GM21717 (cell line): ENCODE data around the gene PEX7.
"Not testable (repeated sequence)": the region's sequence is repeated elsewhere in the genome, so short reads cannot be mapped to it uniquely, and the experiment has no call there.

ENCODE experiments used
- ATAC-seq: cut with Tn5 transposase; IDR thresholded peaks from one replicate; pipeline ENCODE4 v1.9.1; 2021; ENCODE audit warnings: mild to moderate bottlenecking, moderate library complexity; ENCODE audit not compliant: unreplicated experiment

Gene PEX7

DNA sequence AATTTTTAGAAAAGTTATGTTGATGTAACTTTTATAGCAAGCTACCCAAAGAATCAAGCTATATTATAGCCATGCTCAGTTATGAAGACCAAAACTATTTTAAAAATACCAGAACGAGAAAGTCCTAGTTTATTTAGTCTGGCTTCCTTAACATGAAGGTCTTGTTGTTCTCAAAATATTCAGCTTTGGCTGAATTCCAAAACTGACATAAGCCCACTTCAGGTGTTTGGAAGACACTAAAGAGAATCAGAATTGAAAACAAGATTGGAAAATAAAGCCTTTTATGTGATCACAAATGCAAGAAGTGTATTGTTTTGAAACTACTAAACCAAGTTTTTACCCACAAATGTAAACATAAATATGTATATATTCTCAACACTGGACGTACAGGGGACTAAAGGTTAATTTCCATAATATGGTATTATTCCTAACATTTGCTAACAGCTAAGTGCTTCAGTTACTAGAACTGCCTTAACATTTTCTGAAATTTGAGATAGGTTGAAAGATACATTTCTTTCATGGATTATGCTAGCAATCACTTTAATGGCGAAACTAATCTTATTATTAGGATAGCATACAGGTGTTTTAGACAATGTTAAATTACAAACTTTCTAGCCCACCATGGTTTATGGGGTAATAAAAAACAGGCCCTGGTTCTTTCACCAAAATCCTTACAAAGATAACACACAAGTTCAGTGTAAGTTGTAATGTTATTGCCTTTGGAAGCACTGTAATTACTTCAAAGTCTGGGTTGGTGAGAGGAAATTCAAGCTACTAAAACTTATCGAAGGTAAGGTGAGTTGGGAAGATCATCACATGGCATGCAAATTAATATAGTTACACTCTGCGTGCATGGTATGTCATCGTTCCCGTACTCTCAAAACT is 31.7 kb upstream of the PEX7 start:
- no peak for ATAC-seq

DNA sequence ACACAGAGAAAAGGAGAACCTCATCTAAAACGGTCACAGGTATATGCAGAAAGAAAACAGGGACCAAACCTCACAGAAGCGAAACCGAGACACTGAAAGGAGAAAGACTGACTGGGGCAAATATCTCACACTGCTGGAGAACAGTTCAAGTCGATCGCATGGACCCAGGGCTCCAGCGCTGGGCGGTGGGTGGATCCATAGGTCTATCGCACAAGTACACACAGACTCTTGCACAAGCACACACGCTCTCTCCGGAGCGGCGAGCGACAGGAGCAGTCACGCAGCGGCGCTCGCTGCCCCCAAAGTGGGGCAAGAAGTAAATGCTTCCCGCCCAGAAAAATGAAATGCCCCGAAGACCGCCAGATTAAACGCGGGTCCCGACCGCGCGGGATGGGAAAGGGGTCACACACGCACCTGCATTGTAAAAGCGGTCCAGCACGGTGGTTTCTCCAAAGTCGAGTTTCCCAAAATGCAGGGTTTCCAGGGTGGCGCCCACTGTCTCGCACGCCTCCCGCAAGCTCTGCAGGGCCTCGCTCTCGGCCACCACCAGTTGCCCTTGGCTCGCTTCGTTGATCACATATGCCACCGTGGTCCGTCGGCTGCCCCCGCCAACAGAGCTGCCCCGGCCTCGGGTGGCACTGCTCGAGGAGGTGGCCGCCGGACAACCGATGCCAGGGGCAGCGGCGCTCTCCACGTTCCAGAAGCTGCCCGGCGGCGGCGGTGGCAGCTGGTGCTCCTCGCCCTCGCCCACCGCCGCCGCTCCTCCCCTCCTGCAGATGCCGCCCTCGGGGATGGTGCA is 30.9 kb upstream of the PEX7 start:
- ATAC-seq = peak; percentile 39

DNA sequence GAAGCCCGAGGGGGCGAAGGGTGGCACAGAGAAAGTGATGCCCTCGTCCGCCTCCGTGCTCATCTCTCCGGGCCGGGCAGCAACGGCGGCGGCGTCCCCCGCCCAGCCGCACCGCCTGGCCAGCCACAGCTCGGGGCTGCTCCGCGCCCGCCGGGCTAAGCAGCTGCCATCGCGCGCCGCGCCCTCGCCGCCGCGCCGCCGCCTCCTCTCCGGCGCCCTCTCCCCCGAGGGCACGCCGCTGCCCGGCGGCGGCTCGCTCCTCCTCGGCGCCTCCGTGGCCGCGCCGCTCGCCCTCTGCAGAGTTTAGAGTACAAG is 30.3 kb upstream of the PEX7 start:
- peak; percentile 9 for ATAC-seq

DNA sequence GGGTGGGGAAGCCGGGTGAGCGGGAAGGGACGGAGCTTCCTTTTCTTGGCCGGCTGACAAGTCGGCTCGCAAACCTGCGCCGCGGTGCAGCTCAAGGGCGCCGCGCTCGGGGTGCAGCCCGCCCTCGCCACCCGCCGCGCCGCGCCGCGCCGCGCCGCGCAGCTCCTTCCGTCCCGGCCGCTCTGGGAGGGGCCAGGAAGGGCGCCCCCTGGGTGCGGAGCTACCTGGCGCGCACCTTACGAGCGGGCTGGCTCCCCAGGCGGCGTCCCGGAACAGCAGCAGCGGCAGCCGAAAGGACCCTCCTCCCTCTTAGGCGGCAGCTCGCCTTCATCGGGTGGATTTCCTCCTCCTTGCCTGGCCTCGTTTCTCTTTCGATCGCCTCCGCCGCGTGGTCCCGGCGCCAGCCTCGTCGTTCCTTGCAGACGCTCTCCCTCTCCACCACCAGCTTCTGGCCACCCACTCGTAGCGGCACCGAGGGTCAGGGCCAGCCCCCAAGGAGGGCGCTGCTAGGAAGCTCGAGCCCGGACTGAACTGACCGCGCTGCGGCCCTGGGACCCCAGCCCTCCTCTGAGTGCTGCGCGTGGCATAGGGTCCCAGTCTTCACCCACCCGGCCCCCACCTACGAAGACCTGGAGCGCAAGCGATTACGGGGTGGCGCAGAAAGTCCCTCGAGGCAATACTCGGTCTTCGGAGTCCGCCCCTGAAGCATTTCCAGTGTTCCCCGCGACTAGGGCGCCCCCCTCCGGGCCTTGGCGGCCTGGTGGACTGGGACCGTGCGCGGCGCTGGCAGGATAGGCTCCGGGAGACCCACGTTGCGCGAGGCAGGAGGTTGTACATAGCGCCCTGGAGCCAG is 29.8 kb upstream of the PEX7 start, which contains the start of gene MAP3K5:
Gene MAP3K5 (minus strand): TSS at position 68 of the 853 bp plus-strand sequence. CDS start 320 bp downstream, outside the sequence.
- ATAC-seq = peak; percentile 57

DNA sequence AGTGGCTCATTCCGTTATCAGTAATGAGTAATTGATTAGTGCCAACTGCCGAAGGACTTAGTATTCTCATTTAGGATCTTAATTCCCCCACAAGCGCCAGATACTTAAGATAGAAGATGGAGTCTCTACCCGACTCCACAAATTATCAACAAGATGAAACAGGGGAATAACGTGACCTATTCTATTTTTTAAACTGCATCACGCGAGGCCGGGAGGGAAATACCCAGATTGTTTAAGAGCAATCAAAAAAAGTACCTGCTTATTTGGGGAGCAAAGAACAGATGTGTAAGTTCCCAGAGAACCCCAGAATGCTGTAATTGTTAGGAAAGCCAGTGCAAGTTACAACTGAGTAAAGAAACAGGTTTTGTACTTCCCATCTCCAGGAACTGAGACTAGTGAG is 29.0 kb upstream of the PEX7 start:
- no peak for ATAC-seq

DNA sequence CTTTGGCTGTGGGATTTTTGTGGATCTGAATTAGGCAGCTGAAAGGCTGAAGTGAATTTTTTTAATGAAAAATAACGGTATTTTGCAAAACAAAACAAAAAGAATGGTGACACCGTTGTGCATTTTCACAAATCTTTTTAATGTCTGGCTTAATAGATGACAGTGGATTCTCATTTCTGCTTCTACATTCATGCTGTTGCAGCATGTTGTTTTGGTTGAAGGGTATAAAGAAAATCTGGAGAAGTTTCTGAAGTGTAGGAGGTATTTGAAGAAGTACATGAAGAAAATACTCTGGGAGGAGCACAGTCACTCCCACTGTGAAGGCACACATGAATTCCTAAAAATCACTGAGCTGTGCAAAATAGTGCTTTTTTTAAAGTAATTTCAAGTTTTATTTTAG is 27.0 kb upstream of the PEX7 start:
- no peak for ATAC-seq

DNA sequence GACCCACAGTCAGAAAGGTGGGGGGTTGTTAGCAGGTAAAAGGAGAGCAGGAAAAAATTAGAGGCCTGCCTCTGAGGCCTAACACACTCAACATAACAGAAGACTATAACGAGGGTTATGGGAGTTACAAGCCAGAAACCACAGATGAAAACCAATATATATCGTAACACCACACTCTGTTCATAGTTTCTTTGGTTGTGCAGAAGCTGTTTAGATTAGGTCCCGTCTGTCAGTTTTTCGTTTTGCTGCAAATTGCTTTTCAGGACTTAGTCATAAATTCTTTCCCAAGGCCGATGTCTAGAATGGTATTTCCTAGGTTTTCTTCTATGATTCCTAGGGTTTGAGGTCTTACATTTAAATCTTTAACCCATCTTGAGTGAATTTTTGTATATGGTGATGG is 26.4 kb upstream of the PEX7 start:
- ATAC-seq = no peak

DNA sequence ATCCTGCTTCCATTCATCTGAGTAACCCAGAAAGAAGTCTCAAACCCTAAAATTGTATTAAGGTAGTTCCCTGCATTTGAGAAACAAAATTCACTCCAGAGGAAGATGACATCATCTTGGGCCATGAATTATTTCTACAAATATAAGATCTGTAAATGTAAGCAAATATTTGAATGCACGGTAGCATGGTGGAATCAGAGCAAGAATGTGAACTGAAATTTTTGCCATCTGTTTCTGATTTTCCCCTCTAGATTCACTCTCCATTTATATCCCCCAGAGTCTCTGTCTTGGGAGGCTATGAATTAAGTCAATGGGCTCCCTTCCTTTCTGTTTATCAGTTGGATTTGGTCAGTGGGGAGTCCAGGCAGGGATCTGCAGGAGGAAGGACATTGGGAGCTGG is 24.3 kb upstream of the PEX7 start:
- no peak for ATAC-seq

DNA sequence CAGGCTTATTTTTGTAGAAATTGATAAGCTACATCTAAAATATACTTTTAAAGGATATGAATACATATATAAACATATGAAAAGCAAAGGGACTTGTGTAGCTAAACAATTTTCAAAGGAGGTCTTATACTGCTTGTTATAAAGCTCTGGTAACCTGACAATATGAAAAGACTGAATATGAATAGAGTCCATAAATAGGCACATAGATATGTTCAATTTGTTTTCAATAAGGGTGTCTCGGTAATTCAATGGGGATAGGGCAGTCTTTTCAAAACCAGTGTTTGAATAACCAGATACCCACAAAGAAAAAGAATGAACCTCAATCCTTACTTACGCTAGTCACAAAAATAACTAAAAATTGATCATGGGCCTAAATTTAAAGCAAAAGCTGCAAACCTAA is 20.8 kb upstream of the PEX7 start:
- no peak for ATAC-seq

DNA sequence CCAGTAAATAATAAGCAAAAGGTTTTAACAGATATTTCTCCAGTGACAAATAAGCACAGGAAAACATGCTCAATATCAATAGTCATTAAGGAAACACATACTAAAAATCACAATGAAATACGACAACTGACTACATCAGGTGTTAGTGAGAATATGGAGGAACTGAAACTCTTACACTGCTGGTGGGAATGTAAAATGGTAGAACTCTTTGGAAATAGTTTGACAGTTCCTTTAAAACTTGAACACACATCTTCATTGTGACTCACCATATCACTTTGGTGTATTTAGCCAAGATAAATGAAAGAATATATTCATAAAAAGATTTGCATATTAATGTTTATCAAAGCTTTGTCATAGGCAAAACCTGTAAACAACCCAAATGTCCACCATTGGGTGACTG is 18.8 kb upstream of the PEX7 start:
- no peak for ATAC-seq

DNA sequence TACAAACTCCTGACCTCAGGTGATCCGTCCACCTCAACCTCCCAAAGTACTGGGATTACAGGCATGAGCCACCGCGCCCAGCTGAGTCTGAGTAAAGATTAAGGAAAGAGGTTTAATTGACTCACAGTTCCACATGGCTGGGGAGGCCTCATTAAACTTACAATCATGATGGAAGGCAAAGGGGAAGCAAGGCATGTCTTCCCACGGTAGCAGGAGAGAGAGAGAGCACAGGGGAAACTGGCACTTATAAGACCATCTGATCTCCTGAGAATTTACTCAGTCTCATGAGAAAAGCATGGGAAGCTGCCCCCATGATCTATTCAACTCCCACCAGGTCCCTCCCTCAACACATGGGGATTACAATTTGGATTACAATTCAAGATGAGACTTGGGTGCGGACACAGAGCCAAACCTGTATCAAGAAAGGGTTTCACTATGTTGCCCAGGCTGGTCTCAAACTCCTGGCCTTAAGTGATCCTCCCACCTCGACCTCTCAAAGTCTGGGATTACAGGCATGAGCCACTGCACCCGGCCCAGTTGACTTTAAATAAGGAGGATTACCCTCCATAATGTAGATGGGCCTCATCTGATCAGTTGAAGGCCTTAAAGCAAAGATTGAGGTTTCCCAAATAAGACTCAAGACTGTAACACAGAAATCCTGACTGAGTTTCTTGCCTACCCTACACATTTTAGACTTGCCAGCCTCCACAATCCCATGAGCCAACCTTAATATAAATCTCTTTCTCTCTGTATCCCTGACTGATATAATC is 13.1 kb upstream of the PEX7 start:
- no peak for ATAC-seq

DNA sequence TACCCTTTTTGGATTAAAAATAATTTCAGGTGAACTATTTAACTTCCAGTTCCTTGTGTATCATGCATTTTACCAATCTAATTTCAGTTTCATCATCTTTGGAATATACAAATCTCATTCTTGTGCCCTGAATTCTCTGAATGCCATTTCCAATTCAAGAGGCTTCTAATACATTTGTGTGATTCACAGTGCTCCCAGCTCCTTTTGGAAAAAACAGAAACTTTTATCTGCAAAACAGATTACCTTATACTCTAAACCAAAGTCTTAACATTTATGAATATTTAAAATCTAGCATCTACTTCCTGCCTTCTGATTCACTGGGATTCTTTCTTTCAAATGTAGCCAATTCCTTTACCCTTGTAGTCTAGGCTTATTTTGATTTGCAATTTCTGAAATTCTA is 11.1 kb upstream of the PEX7 start:
- ATAC-seq = no peak

DNA sequence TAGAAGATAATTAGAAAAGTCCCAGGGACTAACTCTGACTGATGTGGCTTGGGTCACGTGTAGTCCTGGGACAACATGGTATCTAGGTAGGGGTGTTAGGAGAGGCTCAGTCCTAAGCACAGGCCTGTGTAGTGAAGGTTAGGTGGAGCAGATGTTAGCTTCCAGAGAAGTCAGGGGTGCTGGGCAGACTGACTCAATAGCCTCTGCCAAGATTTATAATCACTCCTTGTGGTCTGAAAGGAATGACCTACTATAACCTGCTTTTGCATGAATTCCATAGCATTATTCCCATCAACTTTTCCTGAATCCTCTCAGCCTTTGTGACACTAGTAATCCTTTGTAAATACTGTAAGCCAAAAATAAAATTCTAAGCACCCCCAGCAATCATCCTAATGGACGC is 10.2 kb upstream of the PEX7 start:
- ATAC-seq = no peak

DNA sequence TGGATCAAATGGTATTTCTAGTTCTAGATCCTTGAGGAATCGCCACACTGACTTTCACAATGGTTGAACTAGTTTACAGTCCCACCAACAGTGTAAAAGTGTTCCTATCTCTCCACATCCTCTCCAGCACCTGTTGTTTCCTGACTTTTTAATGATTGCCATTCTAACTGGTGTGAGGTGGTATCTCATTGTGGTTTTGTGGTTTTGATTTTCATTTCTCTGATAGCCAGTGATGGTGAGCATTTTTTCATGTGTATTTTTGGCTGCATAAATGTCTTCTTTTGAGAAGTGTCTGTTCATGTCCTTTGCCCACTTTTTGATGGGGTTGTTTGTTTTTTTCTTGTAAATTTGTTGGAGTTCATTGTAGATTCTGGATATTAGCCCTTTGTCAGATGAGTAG is 6.8 kb upstream of the PEX7 start:
- not testable (repeated sequence) for ATAC-seq

DNA sequence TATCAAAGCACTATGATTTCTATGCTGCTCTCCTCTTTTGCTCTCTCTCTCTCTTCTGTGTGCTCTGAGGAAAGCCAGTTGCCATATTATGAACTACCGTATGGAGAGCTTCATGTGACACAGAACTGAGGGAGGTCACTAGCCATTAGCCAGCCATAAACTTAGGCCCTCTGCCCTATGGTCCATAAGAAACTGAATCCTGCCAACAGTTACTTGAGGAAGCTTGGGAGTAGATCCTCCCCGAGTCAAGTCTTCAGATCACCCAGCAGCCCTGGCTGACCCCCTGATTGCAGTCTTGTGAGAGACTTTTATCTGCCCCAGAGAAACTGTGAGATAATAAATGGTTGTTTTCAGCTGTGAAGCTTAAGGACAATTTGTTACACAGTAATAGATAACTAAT is 5.7 kb upstream of the PEX7 start:
- no peak for ATAC-seq

DNA sequence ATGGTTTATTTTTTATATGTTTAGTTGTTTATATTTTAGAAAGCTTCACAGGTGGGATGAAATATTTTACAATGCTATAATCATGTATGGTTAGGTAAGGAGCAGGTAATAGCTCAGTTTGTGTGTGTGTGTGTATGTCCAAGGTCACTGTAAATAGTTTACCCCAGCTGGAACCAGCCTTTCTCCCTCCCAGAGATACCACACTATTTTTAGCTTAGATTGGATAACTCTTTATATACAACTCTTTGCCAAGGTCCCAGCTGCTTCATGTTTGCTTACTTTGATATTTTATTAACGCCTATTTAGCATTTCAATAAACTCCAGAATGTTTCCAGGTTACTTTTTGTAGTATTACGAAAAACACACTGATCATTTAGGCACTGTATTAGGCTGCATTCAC is 1.8 kb upstream of the PEX7 start:
- no peak for ATAC-seq

DNA sequence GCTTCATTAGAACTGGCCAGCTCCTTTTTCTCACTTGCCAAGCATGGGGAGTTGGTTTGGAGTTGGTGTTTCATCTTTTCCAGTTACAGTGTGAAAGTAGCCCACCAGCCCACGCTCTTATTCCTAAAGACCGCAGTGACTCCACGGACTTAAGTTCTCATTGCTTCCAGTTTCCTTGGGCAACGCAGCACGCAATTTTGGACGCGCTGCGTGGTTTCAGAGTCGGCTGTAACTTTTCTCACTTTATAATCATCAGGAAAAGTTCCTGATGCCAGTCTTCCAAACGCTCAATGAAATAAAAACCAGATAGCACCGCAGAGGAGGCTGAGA is 381 bp upstream of the PEX7 start:
- peak; percentile 22 for ATAC-seq

DNA sequence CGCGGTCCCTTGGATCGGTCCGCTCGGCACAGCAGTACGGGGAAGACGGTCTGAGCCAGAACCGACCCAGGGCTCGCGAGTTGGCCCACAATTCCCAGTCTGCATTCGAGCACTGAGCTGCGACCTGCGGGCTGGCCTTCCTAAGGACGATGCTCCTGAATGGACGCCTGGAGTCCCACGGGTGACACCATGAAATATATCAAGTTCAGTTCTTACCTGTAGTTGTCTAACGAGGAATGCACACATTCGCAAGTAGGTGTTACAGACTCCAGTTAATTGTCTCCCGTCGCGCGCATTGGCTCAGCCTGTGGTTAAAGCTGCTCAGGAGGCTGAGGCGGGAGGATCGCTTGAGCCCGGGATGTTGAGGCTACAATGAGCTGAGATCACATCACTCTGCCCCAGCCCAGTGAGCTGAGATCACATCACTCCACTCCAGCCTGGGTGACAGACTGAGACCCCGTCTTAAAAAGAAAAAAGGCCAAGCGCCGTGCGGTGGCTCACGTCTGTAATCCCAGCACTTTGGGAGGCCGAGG is 802 bp downstream of the PEX7 start:
- ATAC-seq = no peak

DNA sequence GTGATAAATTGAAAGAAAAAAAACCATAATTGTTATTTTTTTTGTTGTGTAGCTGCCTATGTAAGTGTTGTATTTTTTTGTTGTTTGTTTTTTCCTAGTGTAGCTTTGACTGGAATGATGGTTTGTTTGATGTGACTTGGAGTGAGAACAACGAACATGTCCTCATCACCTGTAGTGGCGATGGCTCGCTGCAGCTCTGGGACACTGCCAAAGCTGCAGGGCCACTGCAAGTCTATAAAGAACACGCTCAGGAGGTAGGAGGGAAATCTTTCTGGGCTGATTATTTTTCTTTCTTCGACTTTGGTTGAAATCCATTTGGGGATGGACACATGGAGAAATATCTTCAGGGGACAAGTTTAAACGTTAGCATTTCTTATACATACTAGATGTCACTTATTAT is 3.8 kb downstream of the PEX7 start:
- ATAC-seq = no peak

DNA sequence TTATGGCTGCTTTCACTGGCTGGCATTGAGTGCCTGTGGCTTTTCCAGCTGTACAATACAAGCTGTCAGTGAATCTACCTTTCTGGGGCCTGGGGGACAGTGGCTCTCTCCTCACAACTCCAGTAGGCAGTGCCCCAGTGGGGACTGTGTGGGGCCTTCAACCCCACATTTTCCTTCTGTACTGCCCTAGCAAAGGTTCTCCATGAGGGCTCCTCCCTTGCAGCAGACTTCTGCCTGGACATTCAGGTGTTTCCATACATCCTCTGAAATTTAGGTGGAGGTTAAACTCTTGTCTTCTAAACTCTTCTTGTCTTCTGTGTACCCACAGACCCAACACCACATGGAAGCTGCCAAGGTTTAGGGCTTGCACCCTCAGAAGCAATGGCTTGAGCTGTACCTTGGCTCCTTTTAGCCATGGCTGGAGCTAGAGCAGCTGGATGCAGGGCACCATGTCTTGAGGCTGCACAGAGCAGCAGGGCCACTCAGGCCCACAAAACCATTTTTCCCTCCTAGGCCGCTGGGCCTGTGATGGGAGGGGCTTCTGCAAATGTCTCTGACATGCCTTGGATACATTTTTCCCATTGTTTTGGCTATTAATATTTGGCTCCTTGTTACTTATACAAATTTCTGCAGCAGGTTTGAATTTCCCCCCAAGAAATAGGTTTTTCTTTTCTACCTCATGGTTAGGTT is 9.6 kb downstream of the PEX7 start:
- ATAC-seq = no peak
